Caco-2 (cell line): ENCODE data around the gene RTP2. TPM values are rescaled to one million over a fixed set of nuclear protein-coding genes. Genes with fewer than 3 reads are reported as not detected.

Experiments used
- BruUV-seq: library from RNA; stranded (reverse); fragments of 400-500 nt; replicated peaks from 2 replicates; lab custom pipeline; 2021; lab: Mats Ljungman, UMichigan
- CTCF ChIA-PET: fragments of 300-600 bp; sonication (Branson Sonifier 250); formaldehyde crosslinking; loops from one replicate; lab custom pipeline; 2022; ENCODE audit warnings: antibody characterized with exemption; lab: Charles Lee
- POLR2A ChIA-PET: fragments of 300-600 bp; sonication (Branson Sonifier 250); formaldehyde crosslinking; loops from one replicate; lab custom pipeline; 2022; ENCODE audit warnings: antibody characterized with exemption; lab: Charles Lee
- DNase-seq, 2 experiments: peaks; one replicate each; pipeline versions ENCODE4 v3.0.0 to v3.0.0-alpha.2; 2020 to 2022
- H3K27me3 ChIP-seq: replicated peaks from 2 replicates; pipeline ENCODE4 v1.6.0; 2011; ENCODE audit warnings: low read length; ENCODE audit not compliant: control insufficient read depth, insufficient read depth
- H3K36me3 ChIP-seq: 2 replicates; pipeline ENCODE4 v1.5.1; 2011; ENCODE audit warnings: low read length; ENCODE audit not compliant: control insufficient read depth, insufficient read depth
- H3K4me1 ChIP-seq: fragments of 250-450 bp; sonication (Bioruptor Pico); 2 replicates; pipeline ENCODE4 v1.5.1; 2020; ENCODE audit warnings: mild to moderate bottlenecking
- H3K4me3 ChIP-seq: 2 replicates; pipeline ENCODE4 v1.5.1; 2011; ENCODE audit warnings: low read depth, mild to moderate bottlenecking, control low read depth, low read length
- H3K9me3 ChIP-seq: fragments of 250-450 bp; sonication (Bioruptor Pico); 2 replicates; pipeline ENCODE4 v1.5.1; 2020; ENCODE audit warnings: mild to moderate bottlenecking, moderate library complexity
- H3K27ac Mint-ChIP-seq: one replicate; pipeline ENCODE4 v1.8.0; 2022; ENCODE audit warnings: mixed read lengths; ENCODE audit not compliant: unreplicated experiment
- H3K27me3 Mint-ChIP-seq: one replicate; pipeline ENCODE4 v1.8.0; 2022; ENCODE audit warnings: mixed read lengths; ENCODE audit not compliant: insufficient read depth, unreplicated experiment
- H3K36me3 Mint-ChIP-seq: one replicate; pipeline ENCODE4 v1.8.0; 2022; ENCODE audit warnings: mild to moderate bottlenecking, mixed read lengths; ENCODE audit not compliant: insufficient read depth, unreplicated experiment
- H3K4me1 Mint-ChIP-seq: one replicate; pipeline ENCODE4 v1.8.0; 2022; ENCODE audit warnings: low read depth, mixed read lengths; ENCODE audit not compliant: unreplicated experiment
- H3K4me3 Mint-ChIP-seq: one replicate; pipeline ENCODE4 v1.8.0; 2022; ENCODE audit warnings: mild to moderate bottlenecking, moderate library complexity, mixed read lengths; ENCODE audit not compliant: unreplicated experiment
- H3K9me3 Mint-ChIP-seq: one replicate; pipeline ENCODE4 v1.8.0; 2022; ENCODE audit warnings: mixed read lengths; ENCODE audit not compliant: unreplicated experiment
- CTCF ChIP-seq, 2 experiments: fragments of 200-600 bp in 1 of 2; IDR thresholded peaks; 1 replicate in 1 of 2; 2 replicates in 1 of 2; pipeline versions ENCODE4 v1.5.1 to v1.8.0; 2011 to 2022; ENCODE audit warnings: antibody characterized with exemption in 1 of 2, control low read depth in 1 of 2, inconsistent platforms in 1 of 2, low read depth in 1 of 2, low read length in 1 of 2, mild to moderate bottlenecking in 1 of 2, moderate library complexity in 1 of 2; ENCODE audit not compliant: insufficient read depth in 1 of 2, severe bottlenecking in 1 of 2, unreplicated experiment in 1 of 2
- intact Hi-C: fragments of 100-400 bp; cut with micrococcal nuclease; formaldehyde crosslinking; loops from one replicate; pipeline ENCODE4 v1.10.0; 2022; ENCODE audit not compliant: unreplicated experiment
- total RNA-seq: library from RNA; stranded (reverse); gene quantifications from 2 replicates; pipeline ENCODE4 v1.2.3, GENCODE V29; 2022

Gene RTP2
- total RNA-seq, 1 experiment from 2014 or later, result not detected

- Mint-ChIP-seq H3K27me3 (peaks cover 15% of the 10 kb centered on the region), H3K4me3 (no peak overlapping the region), H3K9me3 (peaks cover 14% of the 10 kb centered on the region), H3K4me1 (no peaks in the 10 kb centered on the region), H3K36me3 (no peaks in the 10 kb centered on the region), H3K27ac (no peak overlapping the region)
- Histone ChIP-seq H3K27me3 (no peaks in the 10 kb centered on the region), H3K36me3 (no peaks in the 10 kb centered on the region), H3K4me1 (peaks cover 4% of the 10 kb centered on the region; the same call in 1 of the 2 replicates), H3K9me3 (no peaks in the 10 kb centered on the region), H3K4me3 (no peak overlapping the region)
- CTCF ChIA-PET, result interaction anchor here (1.2 kb wide), 1 partner anchor 16 kb away, joined by 5 read pairs; no protein-coding TSS in a partner anchor
- no peak for DNase-seq
- BruUV-seq, result no TSS peak
- intact Hi-C loops, result no loop called here
- POLR2A ChIA-PET, result no interaction called here
- TF ChIP-seq CTCF (IDR thresholded peaks at IDR 0.05; ENCODE audit: insufficient read depth in 1 of 2, low read depth in 1 of 2, low read length in 1 of 2, severe bottlenecking in 1 of 2, unreplicated experiment in 1 of 2), result no peak
Measured at GRCh38 chr3:187696021-187696420, 6.3 kb downstream of the RTP2 start.

- H3K4me1 Mint-ChIP-seq, result no peaks in the 10 kb centered on the region
- Histone ChIP-seq H3K4me3 (no peak overlapping the region), H3K9me3 (no peaks in the 10 kb centered on the region), H3K4me1 (no peaks in the 10 kb centered on the region), H3K27me3 (no peaks in the 10 kb centered on the region), H3K36me3 (no peaks in the 10 kb centered on the region)
- DNase-seq, result no peak
- H3K4me3 Mint-ChIP-seq, result no peak overlapping the region
- H3K9me3 Mint-ChIP-seq, result peaks cover 14% of the 10 kb centered on the region
- ChIA-PET CTCF (interaction anchor here (1.2 kb wide), 1 partner anchor 16 kb away, joined by 5 read pairs; no protein-coding TSS in a partner anchor), POLR2A (no interaction called here)
- no TSS peak for BruUV-seq
- H3K36me3 Mint-ChIP-seq, result no peaks in the 10 kb centered on the region
- intact Hi-C loops, result no loop called here
- TF ChIP-seq CTCF (IDR thresholded peaks at IDR 0.05; ENCODE audit: insufficient read depth in 1 of 2, low read depth in 1 of 2, low read length in 1 of 2, severe bottlenecking in 1 of 2, unreplicated experiment in 1 of 2), result no peak
- no peak overlapping the region for H3K27ac Mint-ChIP-seq
- H3K27me3 Mint-ChIP-seq, result peaks cover 15% of the 10 kb centered on the region
Measured at GRCh38 chr3:187695449-187695848, 6.9 kb downstream of the RTP2 start.

GRCh38 chr3:187694801-187695200 lies 7.6 kb downstream of the RTP2 start:
- no peak for DNase-seq
- H3K27ac Mint-ChIP-seq, result no peak overlapping the region
- H3K4me1 Mint-ChIP-seq, result no peaks in the 10 kb centered on the region
- Histone ChIP-seq H3K4me3 (no peak overlapping the region), H3K9me3 (no peaks in the 10 kb centered on the region), H3K27me3 (no peaks in the 10 kb centered on the region; the same call in 1 of the 2 replicates), H3K4me1 (no peaks in the 10 kb centered on the region), H3K36me3 (no peaks in the 10 kb centered on the region)
- H3K36me3 Mint-ChIP-seq, result no peaks in the 10 kb centered on the region
- ChIA-PET CTCF (interaction anchor here (0.5 kb wide), 1 partner anchor 473 kb away, joined by 4 read pairs; no protein-coding TSS in a partner anchor), POLR2A (no interaction called here)
- H3K9me3 Mint-ChIP-seq, result peaks cover 14% of the 10 kb centered on the region
- no peak for TF ChIP-seq CTCF (IDR thresholded peaks at IDR 0.05; ENCODE audit: insufficient read depth in 1 of 2, low read depth in 1 of 2, low read length in 1 of 2, severe bottlenecking in 1 of 2, unreplicated experiment in 1 of 2)
- intact Hi-C loops, result no loop called here
- no TSS peak for BruUV-seq
- H3K27me3 Mint-ChIP-seq, result peaks cover 15% of the 10 kb centered on the region
- H3K4me3 Mint-ChIP-seq, result no peak overlapping the region
